GM12878 (cell line): Measurements from ENCODE around the gene CIPC. TPM values are rescaled to one million over a fixed set of nuclear protein-coding genes. Genes with fewer than 3 reads are reported as not detected.

Experiments
- ATAC-seq: fragments of 200-7000 bp; cut with Tn5 transposase; 3 replicates; pipeline ENCODE4 v1.9.1; 2020; ENCODE audit warnings: mild to moderate bottlenecking, moderate library complexity
- BruUV-seq: library from RNA; stranded (reverse); fragments of 400-500 nt; replicated peaks from 2 replicates; lab custom pipeline; 2021; lab: Mats Ljungman, UMichigan
- CTCF ChIA-PET: fragments of 300-600 bp; sonication (Branson Sonifier 250); formaldehyde crosslinking; extraction: SDS; loops from one replicate; lab custom pipeline; 2021; ENCODE audit warnings: inconsistent platforms; lab: Yijun Ruan, JAX
- POLR2A ChIA-PET: fragments of 350-600 bp; formaldehyde crosslinking; extraction: SDS; loops from one replicate; lab custom pipeline; 2021; ENCODE audit warnings: inconsistent platforms; lab: Charles Lee
- RAD21 ChIA-PET: fragments of 300-600 bp; sonication (Branson Sonifier 250); formaldehyde crosslinking; loops from one replicate; lab custom pipeline; 2023; ENCODE audit warnings: antibody characterized with exemption; ENCODE audit not compliant: unreplicated experiment; lab: Charles Lee
- SMC1A ChIA-PET: fragments of 300-600 bp; sonication (Branson Sonifier 250); formaldehyde crosslinking; loops from one replicate; lab custom pipeline; 2023; ENCODE audit not compliant: unreplicated experiment, uncharacterized antibody; lab: Charles Lee
- DNase-seq: peaks from one replicate; pipeline ENCODE4 v3.0.0-alpha.2; 2011; ENCODE audit warnings: low read depth, low spot score
- FAIRE-seq: peaks from 3 replicates; lab custom pipeline; 2011; peaks lifted over from hg19 to GRCh38; lab: Jason Lieb, UNC
- H2AFZ ChIP-seq: 2 replicates; pipeline ENCODE4 v1.6.0; 2011; ENCODE audit warnings: low read depth, low read length, control low read depth; ENCODE audit not compliant: control insufficient read depth
- H3K27ac ChIP-seq: 2 replicates; pipeline ENCODE4 v1.5.1; 2011; ENCODE audit warnings: control low read depth; ENCODE audit not compliant: control insufficient read depth, insufficient read depth
- H3K27me3 ChIP-seq, 2 experiments: replicated peaks in 1 of 2; 2 replicates each; pipeline versions ENCODE4 v1.6.0 to v1.6.1; 2011; ENCODE audit warnings: low read length in 1 of 2; ENCODE audit not compliant: control insufficient read depth in 2 of 2, insufficient read depth in 2 of 2
- H3K36me3 ChIP-seq, 2 experiments: 2 replicates each; pipeline ENCODE4 v1.5.1; 2011; ENCODE audit warnings: low read length in 1 of 2; ENCODE audit not compliant: control insufficient read depth in 2 of 2, insufficient read depth in 2 of 2
- H3K4me1 ChIP-seq: 2 replicates; pipeline ENCODE4 v1.6.1; 2011; ENCODE audit warnings: mild to moderate bottlenecking, low read length, moderate library complexity, mixed read lengths; ENCODE audit not compliant: control insufficient read depth, insufficient read depth
- H3K4me2 ChIP-seq: 2 replicates; pipeline ENCODE4 v1.6.0; 2011; ENCODE audit warnings: control low read depth; ENCODE audit not compliant: control insufficient read depth, insufficient read depth
- H3K4me3 ChIP-seq: fragments of 200-600 bp; sonication (generic); 2 replicates; pipeline ENCODE4 v1.5.1; 2016
- H3K79me2 ChIP-seq: 2 replicates; pipeline ENCODE4 v1.6.0; 2011; ENCODE audit warnings: low read length; ENCODE audit not compliant: control insufficient read depth, insufficient read depth
- H3K9ac ChIP-seq: 2 replicates; pipeline ENCODE4 v1.8.0; 2011; ENCODE audit warnings: low read length, control low read depth, mixed read lengths; ENCODE audit not compliant: control insufficient read depth, insufficient read depth
- H3K9me3 ChIP-seq: replicated peaks from 3 replicates; pipeline ENCODE4 v1.5.1; 2011; ENCODE audit warnings: mild to moderate bottlenecking, low read length; ENCODE audit not compliant: control insufficient read depth, insufficient read depth
- H4K20me1 ChIP-seq: 2 replicates; pipeline ENCODE4 v1.6.0; 2011; ENCODE audit not compliant: control insufficient read depth, insufficient read depth
- CTCF ChIP-seq, 3 experiments: IDR thresholded peaks in 2 of 3; conservative IDR thresholded peaks in 1 of 3; 2 replicates each; pipeline ENCODE4 v1.5.1; 2011; ENCODE audit warnings: low read depth in 3 of 3, low read length in 3 of 3, mild to moderate bottlenecking in 3 of 3, control low read depth in 2 of 3, moderate library complexity in 2 of 3, inconsistent platforms in 1 of 3, mixed read lengths in 1 of 3; ENCODE audit not compliant: control insufficient read depth in 2 of 3, insufficient read depth in 1 of 3; ENCODE audit errors: extremely low read depth in 1 of 3
- CUX1 ChIP-seq: IDR thresholded peaks from 2 replicates; pipeline ENCODE4 v1.6.1; 2012; ENCODE audit warnings: improper control_type of control experiment, low read depth, low read length; ENCODE audit not compliant: insufficient replicate concordance
- HDGF ChIP-seq: fragments of 450-650 bp; IDR thresholded peaks from 2 replicates; pipeline ENCODE4 v1.6.1; 2016; ENCODE audit warnings: antibody characterized with exemption
- HSF1 ChIP-seq: fragments of 150-350 bp; IDR thresholded peaks from 2 replicates; pipeline ENCODE4 v1.6.1; 2014; ENCODE audit warnings: mild to moderate bottlenecking, low read depth, low read length
- JUNB ChIP-seq: IDR thresholded peaks from 2 replicates; pipeline ENCODE4 v1.6.1; 2016; ENCODE audit warnings: antibody characterized with exemption, mild to moderate bottlenecking
- POLR2AphosphoS2 ChIP-seq: IDR thresholded peaks from 2 replicates; pipeline ENCODE4 v1.6.1; 2011; ENCODE audit warnings: low read depth, mild to moderate bottlenecking, low read length, improper control_type of control experiment, moderate library complexity
- RAD21 ChIP-seq: IDR thresholded peaks from 2 replicates; pipeline ENCODE4 v1.6.1; 2011; ENCODE audit warnings: mild to moderate bottlenecking, low read depth, low read length, moderate library complexity; ENCODE audit not compliant: insufficient read depth
- RAD51 ChIP-seq: fragments of 450-650 bp; IDR thresholded peaks from 2 replicates; pipeline ENCODE4 v1.6.1; 2016; ENCODE audit warnings: moderate library complexity, mild to moderate bottlenecking, inconsistent platforms
- SP1 ChIP-seq: IDR thresholded peaks from one replicate; pipeline ENCODE4 v1.6.1; 2011; ENCODE audit warnings: low read depth, low read length
- TCF12 ChIP-seq: IDR thresholded peaks from 2 replicates; pipeline ENCODE4 v1.6.1; 2011; ENCODE audit warnings: low read depth, mild to moderate bottlenecking, low read length
- ZNF274 ChIP-seq: IDR thresholded peaks from one replicate; pipeline ENCODE4 v1.8.0; 2011; ENCODE audit not compliant: insufficient read length, insufficient read depth
- WGBS: methylation state at CpG from one replicate; pipeline ENCODE4 v1.1.6; 2016; ENCODE audit warnings: low lambda C conversion rate; ENCODE audit not compliant: insufficient replicate concordance, insufficient coverage; ENCODE audit errors: missing lambda C conversion rate; 5-methylcytosine and 5-hydroxymethylcytosine counted together
- in situ Hi-C: fragments of 300-500 bp; cut with MboI; formaldehyde crosslinking; loops from 9 replicates; pipeline ENCODE4 v1.14.3; 2018; ENCODE audit warnings: mixed read lengths
- intact Hi-C: fragments of 100-400 bp; cut with micrococcal nuclease; formaldehyde crosslinking; loops from one replicate; pipeline ENCODE4 v1.14.2; 2022; ENCODE audit not compliant: unreplicated experiment
- polyA plus RNA-seq, 11 experiments: library from polyadenylated mRNA; depleted of rRNA in 4 of 11; unstranded in 6 of 11; stranded (reverse) in 5 of 11; fragments of >200 nt; fragmentation: Nextera tagmentation in 4 of 11; fragmentation: Illumina TruSeq in 1 of 11; extraction: Ambion mirVana in 4 of 11; extraction: Trizol in 1 of 11; gene quantifications; 1 replicate in 1 of 11; 2 replicates in 10 of 11; pipeline versions ENCODE4 v1.2.1 to v1.2.3, GENCODE V29; 2011 to 2016; ENCODE audit warnings: inconsistent platforms in 2 of 11, missing spikeins in 2 of 11, low read depth in 1 of 11
- total RNA-seq, 4 experiments: library from RNA; depleted of rRNA in 3 of 4; stranded (reverse); fragments of >200 nt in 3 of 4; fragmentation: Illumina TruSeq in 1 of 4; extraction: Trizol in 1 of 4; gene quantifications; 2 replicates each; pipeline versions ENCODE4 v1.2.1 to v1.2.3, GENCODE V29; 2013 to 2021
- TF ChIP-seq, protein P1 (sequence below): IDR thresholded peaks from 2 replicates; pipeline ENCODE4 v1.6.1; 2011; ENCODE audit warnings: low read depth, low read length, improper control_type of control experiment, borderline replicate concordance

The CIPC gene
- total and polyA plus RNA-seq, 10 of the 15 experiments (the other 5 are each of a cell fraction or from before 2014, with no cell fraction given) = 5.6 to 29.5 (median 16.5) TPM

GRCh38 chr14:77059276-77059915, 38.7 kb upstream of the CIPC start:
- H3K79me2 ChIP-seq = no peaks in the 10 kb centered on the region
- SMC1A ChIA-PET = interaction anchor here (0.6 to 3.7 kb wide), 8 partner anchors 9 to 248 kb away, joined by 3 to 27 read pairs (median 5); no protein-coding TSS in a partner anchor
- BruUV-seq = no TSS peak
- no peak overlapping the region for H2AFZ ChIP-seq
- FAIRE-seq = no peak
- intact Hi-C loops (no loop called here), in situ Hi-C loops (no loop called here)
- no peak overlapping the region for H3K4me3 ChIP-seq
- CTCF ChIA-PET = interaction anchor here (0.6 to 8.9 kb wide), 10 partner anchors 11 to 274 kb away, joined by 3 to 114 read pairs (median 5); no protein-coding TSS in a partner anchor
- 57% methylated on average over 12 of the region's 12 CpGs for WGBS
- no peak for DNase-seq
- no peaks in the 10 kb centered on the region for H3K4me1 ChIP-seq
- no peak overlapping the region for H3K4me2 ChIP-seq
- no peak overlapping the region for H3K27ac ChIP-seq
- H3K27me3 ChIP-seq = no peaks in the 10 kb centered on the region
- no peak overlapping the region for H3K9ac ChIP-seq
- H3K9me3 ChIP-seq = no peaks in the 10 kb centered on the region; the same call in 2 of the 3 replicates
- RAD21 ChIA-PET = interaction anchor here (1.1 to 3.4 kb wide), 9 partner anchors 10 to 187 kb away, joined by 3 to 26 read pairs (median 8); partner anchors contain the start of gene IRF2BPL
- no peaks in the 10 kb centered on the region for H3K36me3 ChIP-seq
- no peaks in the 10 kb centered on the region for H4K20me1 ChIP-seq
- POLR2A ChIA-PET = no interaction called here
- peak; percentile 57 for ATAC-seq
- TF ChIP-seq TCF12 = no peak
- no peak for TF ChIP-seq HSF1
- TF ChIP-seq POLR2AphosphoS2 = no peak
- TF ChIP-seq ZNF274 = no peak
- TF ChIP-seq HDGF = no peak
- TF ChIP-seq SP1 = no peak
- TF ChIP-seq, protein P1, sequence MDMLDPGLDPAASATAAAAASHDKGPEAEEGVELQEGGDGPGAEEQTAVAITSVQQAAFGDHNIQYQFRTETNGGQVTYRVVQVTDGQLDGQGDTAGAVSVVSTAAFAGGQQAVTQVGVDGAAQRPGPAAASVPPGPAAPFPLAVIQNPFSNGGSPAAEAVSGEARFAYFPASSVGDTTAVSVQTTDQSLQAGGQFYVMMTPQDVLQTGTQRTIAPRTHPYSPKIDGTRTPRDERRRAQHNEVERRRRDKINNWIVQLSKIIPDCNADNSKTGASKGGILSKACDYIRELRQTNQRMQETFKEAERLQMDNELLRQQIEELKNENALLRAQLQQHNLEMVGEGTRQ = no peak
- TF ChIP-seq JUNB = no peak
- TF ChIP-seq CUX1 = no peak
- peak in 2 of 3 experiments; percentile 1 to 18; a peak in 1 of 6 replicates for TF ChIP-seq CTCF (IDR thresholded peaks at IDR 0.05 in 2 of 3, conservative IDR thresholded peaks at IDR 0.05 in 1 of 3; ENCODE audit: control insufficient read depth in 2 of 3, extremely low read depth in 1 of 3, insufficient read depth in 1 of 3, low read depth in 3 of 3, low read length in 3 of 3)
- TF ChIP-seq RAD51 = no peak
- peak; percentile 27; the same call in 1 of the 2 replicates for TF ChIP-seq RAD21
